Activated naive CD4-positive, alpha-beta T cell treated with anti-CD3 and anti-CD28 coated beads, Interleukin-2, amount 50 U/mL, for 72 hours (primary cell): ENCODE data around the gene CCDC167. TPM values are rescaled to one million over a fixed set of nuclear protein-coding genes. Genes with fewer than 3 reads are reported as not detected.
A peak's percentile ranks its signal among the peaks of the same experiment; 100 is the strongest.

Experiments used
- ATAC-seq, 2 donors: fragments of 150-1000 bp; cut with Tn5 transposase; 2 replicates each; pipeline ENCODE4 v1.10.0; 2021; ENCODE audit warnings: mild to moderate bottlenecking in 2 of 2, moderate library complexity in 2 of 2
- DNase-seq, 2 donors: peaks; one replicate each; pipeline ENCODE4 v3.0.0; 2021 to 2022; ENCODE audit warnings: low spot score in 2 of 2
- H3K27ac Mint-ChIP-seq, 2 donors: one replicate each; pipeline ENCODE4 v1.8.0; 2022; ENCODE audit warnings: mild to moderate bottlenecking in 2 of 2, mixed read lengths in 2 of 2
- H3K36me3 Mint-ChIP-seq, 2 donors: one replicate each; pipeline ENCODE4 v1.8.0; 2022; ENCODE audit warnings: mixed read lengths in 2 of 2
- H3K9me3 Mint-ChIP-seq, 2 donors: one replicate each; pipeline ENCODE4 v1.8.0; 2022; ENCODE audit warnings: mixed read lengths in 2 of 2
- total RNA-seq, 2 donors: library from RNA; stranded (reverse); gene quantifications; one replicate each; pipeline ENCODE4 v1.2.3, GENCODE V29; 2022

CCDC167 gene
- total RNA-seq, 2 donors from 2014 or later: 53.3 to 68.6 TPM

GRCh38 chr6:37487591-37488380, 11.9 kb downstream of the CCDC167 start:
- DNase-seq (no peak), ATAC-seq (no peak)
- Mint-ChIP-seq H3K36me3 (peaks cover 20 to 21% of the 10 kb centered on the region in 2 donors), H3K27ac (peak overlapping the region; percentile 88 to 95), H3K9me3 (no peaks in the 10 kb centered on the region)

- ATAC-seq: no peak
- H3K36me3 Mint-ChIP-seq: peaks cover 13% of the 10 kb centered on the region in 2 donors
- no peak for DNase-seq
- H3K27ac Mint-ChIP-seq: peak overlapping the region in 1 of 2 donors; percentile 86
- no peaks in the 10 kb centered on the region for H3K9me3 Mint-ChIP-seq
These were observed 13.4 kb downstream of the CCDC167 start for GRCh38 chr6:37486121-37486839.

GRCh38 chr6:37485291-37485702, 14.4 kb downstream of the CCDC167 start:
- ATAC-seq: no peak
- peaks cover 13% of the 10 kb centered on the region in 2 donors for H3K36me3 Mint-ChIP-seq
- no peak overlapping the region for H3K27ac Mint-ChIP-seq
- no peaks in the 10 kb centered on the region for H3K9me3 Mint-ChIP-seq
- no peak for DNase-seq

GRCh38 chr6:37484786-37485170, 14.9 kb downstream of the CCDC167 start:
- H3K9me3 Mint-ChIP-seq: no peaks in the 10 kb centered on the region
- no peak overlapping the region for H3K27ac Mint-ChIP-seq
- peaks cover 13% of the 10 kb centered on the region in 2 donors for H3K36me3 Mint-ChIP-seq
- DNase-seq: no peak
- ATAC-seq: no peak

GRCh38 chr6:37483917-37484785, 15.5 kb downstream of the CCDC167 start:
- DNase-seq (peak; percentile 72 to 78), ATAC-seq (peak; percentile 42 to 75)
- H3K27ac Mint-ChIP-seq: no peak overlapping the region
- peaks cover 13% of the 10 kb centered on the region in 2 donors for H3K36me3 Mint-ChIP-seq
- no peaks in the 10 kb centered on the region for H3K9me3 Mint-ChIP-seq

- H3K27ac Mint-ChIP-seq: peak overlapping the region in 1 of 2 donors; percentile 91
- no peak for ATAC-seq
- DNase-seq: no peak
- H3K9me3 Mint-ChIP-seq: no peaks in the 10 kb centered on the region
- peaks cover 6 to 12% of the 10 kb centered on the region in 2 donors for H3K36me3 Mint-ChIP-seq
These were observed 16.3 kb downstream of the CCDC167 start for GRCh38 chr6:37483252-37483901.

GRCh38 chr6:37482606-37483251, 17.0 kb downstream of the CCDC167 start:
- ATAC-seq: no peak
- no peak for DNase-seq
- Mint-ChIP-seq H3K36me3 (peaks cover 0 to 5% of the 10 kb centered on the region in 2 donors), H3K27ac (peak overlapping the region in 1 of 2 donors; percentile 66), H3K9me3 (no peaks in the 10 kb centered on the region)

- Mint-ChIP-seq H3K36me3 (peaks cover 0 to 5% of the 10 kb centered on the region in 2 donors), H3K27ac (peak overlapping the region in 1 of 2 donors; percentile 66), H3K9me3 (no peaks in the 10 kb centered on the region)
- DNase-seq: no peak
- ATAC-seq: no peak
These were observed 17.7 kb downstream of the CCDC167 start for GRCh38 chr6:37481711-37482605.

- Mint-ChIP-seq H3K9me3 (no peaks in the 10 kb centered on the region), H3K27ac (peak overlapping the region in 1 of 2 donors; percentile 47), H3K36me3 (peaks cover 0 to 5% of the 10 kb centered on the region in 2 donors)
- DNase-seq (no peak), ATAC-seq (no peak)
These were observed 18.6 kb downstream of the CCDC167 start for GRCh38 chr6:37480951-37481534.

- Mint-ChIP-seq H3K9me3 (no peaks in the 10 kb centered on the region), H3K27ac (peak overlapping the region in 1 of 2 donors; percentile 86), H3K36me3 (peaks cover 0 to 5% of the 10 kb centered on the region in 2 donors)
- DNase-seq (no peak), ATAC-seq (no peak)
These were observed 19.5 kb downstream of the CCDC167 start for GRCh38 chr6:37480118-37480736.

GRCh38 chr6:37479266-37479854, 20.3 kb downstream of the CCDC167 start:
- no peak for DNase-seq
- Mint-ChIP-seq H3K36me3 (peaks cover 0 to 5% of the 10 kb centered on the region in 2 donors), H3K9me3 (no peaks in the 10 kb centered on the region), H3K27ac (peak overlapping the region in 1 of 2 donors; percentile 82)
- no peak for ATAC-seq

- H3K27ac Mint-ChIP-seq: peak overlapping the region; percentile 35 to 82
- DNase-seq (no peak), ATAC-seq (no peak)
- H3K9me3 Mint-ChIP-seq: no peaks in the 10 kb centered on the region
- H3K36me3 Mint-ChIP-seq: peaks cover 0 to 5% of the 10 kb centered on the region in 2 donors
These were observed 20.9 kb downstream of the CCDC167 start for GRCh38 chr6:37478827-37479226.

GRCh38 chr6:37477656-37478435, 21.8 kb downstream of the CCDC167 start:
- ATAC-seq: peak in 1 of 2 donors; percentile 16
- no peaks in the 10 kb centered on the region for H3K9me3 Mint-ChIP-seq
- H3K36me3 Mint-ChIP-seq: peaks cover 0 to 5% of the 10 kb centered on the region in 2 donors
- no peak for DNase-seq
- H3K27ac Mint-ChIP-seq: peak overlapping the region; percentile 35 to 87
